HG03025 (cell line): ENCODE measurements around the gene KIF5A.

ENCODE experiments used
- ATAC-seq: cut with Tn5 transposase; IDR thresholded peaks from one replicate; pipeline ENCODE4 v1.9.1; 2021; ENCODE audit warnings: mild to moderate bottlenecking, moderate library complexity; ENCODE audit not compliant: unreplicated experiment, low FRiP score

Gene KIF5A

GRCh38 chr12:57603815-57604453 is 54.1 kb downstream of the KIF5A start:
- no peak for ATAC-seq

GRCh38 chr12:57604454-57604991 is 54.7 kb downstream of the KIF5A start, which contains the start of gene DTX3:
DTX3 (plus strand) TSS chr12:57604824; CDS start chr12:57606518, 1,694 bp downstream.
- ATAC-seq = no peak

GRCh38 chr12:57604992-57605810 is 55.4 kb downstream of the KIF5A start:
- no peak for ATAC-seq

- ATAC-seq = no peak
Measured at GRCh38 chr12:57605811-57606311, 56.0 kb downstream of the KIF5A start.

GRCh38 chr12:57606399-57606798 is 56.6 kb downstream of the KIF5A start:
- no peak for ATAC-seq

- ATAC-seq = no peak
Measured at GRCh38 chr12:57606821-57607220, 57.0 kb downstream of the KIF5A start.

- no peak for ATAC-seq
Measured at GRCh38 chr12:57607958-57608663, 58.3 kb downstream of the KIF5A start.

- ATAC-seq = no peak
Measured at GRCh38 chr12:57609101-57609780, 59.4 kb downstream of the KIF5A start.

GRCh38 chr12:57609781-57610553 is 60.1 kb downstream of the KIF5A start:
- ATAC-seq = no peak

- ATAC-seq = no peak
Measured at GRCh38 chr12:57610554-57611107, 60.8 kb downstream of the KIF5A start.

GRCh38 chr12:57611108-57611826 is 61.4 kb downstream of the KIF5A start, which contains the start of gene ARHGEF25:
ARHGEF25 (plus strand) TSS chr12:57611435; CDS start chr12:57611895, 460 bp downstream.
- no peak for ATAC-seq

GRCh38 chr12:57611827-57612710 is 62.2 kb downstream of the KIF5A start:
- ATAC-seq = no peak

- no peak for ATAC-seq
Measured at GRCh38 chr12:57612711-57613426, 63.0 kb downstream of the KIF5A start.

GRCh38 chr12:57613427-57614109 is 63.7 kb downstream of the KIF5A start:
- ATAC-seq = no peak

GRCh38 chr12:57614178-57614947 is 64.5 kb downstream of the KIF5A start:
- ATAC-seq = no peak
